Measurements from ENCODE around the gene TIGAR.

TIGAR gene

DNA sequence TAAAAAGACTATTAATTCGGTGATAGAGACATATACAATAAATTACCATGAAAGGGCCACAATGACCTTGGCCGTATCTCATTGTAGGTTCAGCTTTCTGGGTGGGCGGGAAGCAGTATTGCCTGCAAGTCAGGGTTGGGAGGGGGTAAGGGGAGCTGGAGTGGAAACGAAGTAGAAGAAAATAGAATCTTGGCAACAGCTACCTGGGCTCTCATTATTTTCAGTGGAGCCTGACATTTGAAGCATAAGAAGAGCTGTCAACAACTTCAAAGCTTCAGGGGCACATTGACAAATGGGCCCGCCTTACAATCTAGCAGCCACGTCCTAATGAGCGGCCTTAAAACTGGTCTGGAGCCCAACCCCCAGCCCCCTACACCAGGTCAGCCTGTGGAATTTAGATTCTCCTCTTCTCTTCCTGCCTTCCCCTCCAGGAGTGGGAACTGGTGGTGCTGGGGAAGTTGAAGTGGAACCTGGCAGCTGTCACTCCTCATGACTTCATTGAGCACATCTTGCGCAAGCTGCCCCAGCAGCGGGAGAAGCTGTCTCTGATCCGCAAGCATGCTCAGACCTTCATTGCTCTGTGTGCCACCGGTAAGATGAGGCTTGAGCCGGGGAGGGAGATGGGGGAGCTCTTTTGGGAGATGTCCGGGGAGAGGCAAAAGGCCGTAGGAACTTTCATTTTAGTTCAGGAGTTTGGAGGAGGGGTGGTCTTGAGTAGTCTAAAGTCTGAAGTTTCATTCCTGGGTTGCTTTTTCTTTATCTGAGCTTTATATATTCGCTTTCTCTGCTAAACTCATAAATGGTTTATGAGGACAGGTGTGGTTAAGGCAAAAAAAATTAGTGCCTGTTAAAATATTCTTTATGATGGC is 42.5 kb upstream of the TIGAR start:
- peak overlapping the region; percentile 89 for H3K4me3 Mint-ChIP-seq
- DNase-seq: no peak
- peaks cover 83% of the 10 kb centered on the region for H3K36me3 Mint-ChIP-seq
- no peaks in the 10 kb centered on the region for H3K9me3 Mint-ChIP-seq
- CTCF ChIA-PET: interaction anchor here (0.8 to 12.1 kb wide), 16 partner anchors 14 to 394 kb away, joined by 3 to 127 read pairs (median 17); no protein-coding TSS in a partner anchor
- peak overlapping the region; percentile 44 for H3K27ac Mint-ChIP-seq
- peaks cover 73% of the 10 kb centered on the region for H3K4me1 Mint-ChIP-seq
- no peaks in the 10 kb centered on the region for H3K27me3 Mint-ChIP-seq

DNA sequence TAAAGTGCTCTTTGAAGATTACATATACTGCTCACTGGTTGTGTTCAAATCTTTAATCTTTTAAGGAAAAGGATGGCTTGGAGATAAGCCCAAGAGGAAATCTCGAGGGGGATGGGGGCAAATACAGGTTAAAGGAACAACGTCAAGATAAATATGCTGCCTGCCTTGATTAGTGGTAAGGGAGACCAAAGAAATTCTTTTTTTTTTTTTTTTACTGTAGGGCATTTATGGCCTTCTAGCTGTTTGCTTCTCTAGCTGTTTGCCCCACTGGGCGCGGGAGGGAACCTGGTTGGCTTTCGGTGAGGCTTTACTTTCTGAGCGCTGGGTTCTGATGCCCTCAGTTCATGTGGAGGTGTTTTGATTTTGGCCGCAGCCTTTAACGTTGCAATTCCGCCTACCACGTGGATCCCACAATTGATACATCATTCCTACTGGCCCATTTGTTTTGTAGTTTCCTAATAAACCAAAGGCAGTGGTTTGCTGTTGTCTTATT is 41.8 kb upstream of the TIGAR start:
- no peaks in the 10 kb centered on the region for H3K9me3 Mint-ChIP-seq
- H3K36me3 Mint-ChIP-seq: peaks cover 88% of the 10 kb centered on the region
- H3K4me3 Mint-ChIP-seq: peak overlapping the region; percentile 52
- DNase-seq: no peak
- CTCF ChIA-PET: interaction anchor here (0.8 to 12.1 kb wide), 8 partner anchors 13 to 395 kb away, joined by 3 to 127 read pairs (median 56); no protein-coding TSS in a partner anchor
- peaks cover 79% of the 10 kb centered on the region for H3K4me1 Mint-ChIP-seq
- H3K27ac Mint-ChIP-seq: peak overlapping the region; percentile 44
- no peaks in the 10 kb centered on the region for H3K27me3 Mint-ChIP-seq

DNA sequence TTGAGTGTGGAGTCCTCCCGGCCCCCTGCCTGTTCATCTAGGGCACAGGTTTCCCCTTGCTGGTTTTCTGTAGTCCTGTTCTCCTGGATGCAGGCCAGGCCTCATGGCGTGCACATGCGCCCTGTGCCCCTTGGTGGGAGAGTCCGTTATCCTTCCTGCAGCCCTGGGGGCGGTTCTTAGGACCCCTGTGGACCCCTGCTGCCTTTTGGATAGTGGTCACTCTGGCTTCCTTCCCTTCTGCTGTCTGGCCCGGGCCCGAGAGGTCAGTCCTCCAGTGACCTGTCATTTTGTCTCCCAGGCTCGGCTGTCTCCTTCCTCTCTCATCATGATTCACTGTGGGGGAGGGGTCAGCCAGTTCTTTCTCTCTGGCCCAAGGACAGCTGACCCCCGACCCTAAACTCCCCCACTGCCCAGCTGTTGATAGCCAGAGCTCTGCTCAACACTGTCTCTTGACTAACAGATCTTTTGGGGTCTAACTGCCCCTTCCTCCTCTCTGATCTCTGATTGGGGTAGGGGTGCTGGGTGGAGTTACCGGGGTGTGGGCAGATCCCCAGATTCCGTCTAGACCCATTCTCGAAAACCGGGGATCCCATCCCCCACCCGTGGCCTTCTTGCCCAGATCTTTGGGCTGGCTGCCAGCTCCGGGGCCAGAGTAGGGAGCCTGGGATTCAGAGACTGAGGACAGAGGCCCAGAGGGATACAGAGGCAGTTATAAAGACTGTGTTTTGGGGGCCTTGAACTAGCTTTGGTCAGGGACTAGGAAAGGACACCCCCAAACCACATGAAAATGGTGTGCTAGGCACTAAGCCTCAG is 40.5 kb upstream of the TIGAR start:
- Mint-ChIP-seq H3K36me3 (peaks cover 89% of the 10 kb centered on the region), H3K9me3 (no peaks in the 10 kb centered on the region), H3K27ac (no peak overlapping the region), H3K4me3 (no peak overlapping the region), H3K4me1 (peaks cover 85% of the 10 kb centered on the region), H3K27me3 (no peaks in the 10 kb centered on the region)
- CTCF ChIA-PET: interaction anchor here (0.7 to 1.4 kb wide), 2 partner anchors 11 to 397 kb away, joined by 4 read pairs; no protein-coding TSS in a partner anchor
- DNase-seq: peak; percentile 12

DNA sequence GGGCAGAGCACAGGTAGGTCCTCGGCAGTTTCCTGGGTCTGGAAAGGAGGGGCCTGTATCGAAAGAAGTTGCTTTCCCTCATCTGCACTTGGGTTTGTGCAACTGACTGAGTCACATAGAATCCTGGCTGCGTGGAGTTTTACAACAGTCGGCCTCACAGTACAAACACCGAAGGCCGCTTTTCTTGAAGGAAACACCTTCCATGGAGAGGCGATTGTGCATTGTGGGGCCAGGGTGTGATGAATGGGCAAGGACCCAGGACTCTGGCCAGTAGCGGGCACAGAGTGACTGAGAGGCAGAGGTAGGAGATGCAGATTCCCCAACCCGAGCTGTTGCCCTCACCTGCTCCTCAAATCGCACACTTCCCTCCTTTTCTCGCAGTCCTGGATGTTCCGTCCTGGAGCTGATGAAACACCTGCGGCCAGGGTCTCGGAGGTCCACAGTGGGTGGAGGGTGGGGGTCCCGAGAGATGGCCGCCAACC is 39.8 kb upstream of the TIGAR start:
- H3K27ac Mint-ChIP-seq: no peak overlapping the region
- peaks cover 87% of the 10 kb centered on the region for H3K4me1 Mint-ChIP-seq

DNA sequence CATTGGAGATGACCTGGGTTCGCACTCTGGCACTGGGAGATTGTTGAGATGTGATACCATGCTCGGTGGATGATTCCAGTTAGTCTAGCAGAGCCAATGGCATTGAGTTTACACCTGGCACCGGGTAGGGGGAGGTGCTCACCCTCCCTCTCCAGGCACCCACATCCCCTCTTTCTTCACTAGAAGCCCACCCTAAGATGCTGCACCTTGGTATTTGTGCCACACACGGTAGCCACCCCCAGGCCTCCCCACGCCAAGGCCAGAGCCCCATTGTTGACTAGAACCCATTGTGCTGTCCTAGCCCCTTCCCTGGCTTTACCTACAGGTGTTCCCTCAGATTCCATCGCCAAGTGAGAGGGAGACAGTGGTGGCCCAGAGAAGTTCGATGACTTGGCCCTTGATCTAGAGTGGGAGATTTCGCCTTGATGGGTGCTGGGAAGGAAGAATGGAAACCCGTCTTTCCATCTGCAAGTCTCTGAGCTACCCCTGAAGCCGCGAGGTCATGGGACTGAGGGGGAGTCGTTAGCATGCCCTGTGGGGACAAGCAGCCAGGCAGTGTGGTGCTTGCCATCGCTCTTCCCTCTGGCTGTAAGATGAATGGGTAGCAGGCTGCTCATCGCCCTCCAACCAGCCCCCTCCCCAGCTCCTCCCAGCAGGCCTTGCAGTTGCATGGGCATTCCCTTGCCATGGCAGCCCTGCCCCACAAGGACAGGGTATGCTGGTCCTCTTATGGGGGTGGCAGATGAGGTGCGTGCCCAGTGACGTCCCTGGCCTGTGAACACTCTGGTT is 38.7 kb upstream of the TIGAR start:
- Mint-ChIP-seq H3K36me3 (peaks cover 89% of the 10 kb centered on the region), H3K4me3 (no peak overlapping the region)
- DNase-seq: no peak

More for the DNA sequence above, 39.8 kb upstream of the TIGAR start:
- CTCF ChIA-PET: interaction anchor here (0.7 to 1.4 kb wide), 2 partner anchors 12 to 398 kb away, joined by 4 read pairs; no protein-coding TSS in a partner anchor
- no peak overlapping the region for H3K4me3 Mint-ChIP-seq
- H3K9me3 Mint-ChIP-seq: no peaks in the 10 kb centered on the region
- DNase-seq: no peak
- no peaks in the 10 kb centered on the region for H3K27me3 Mint-ChIP-seq
- H3K36me3 Mint-ChIP-seq: peaks cover 89% of the 10 kb centered on the region

DNA sequence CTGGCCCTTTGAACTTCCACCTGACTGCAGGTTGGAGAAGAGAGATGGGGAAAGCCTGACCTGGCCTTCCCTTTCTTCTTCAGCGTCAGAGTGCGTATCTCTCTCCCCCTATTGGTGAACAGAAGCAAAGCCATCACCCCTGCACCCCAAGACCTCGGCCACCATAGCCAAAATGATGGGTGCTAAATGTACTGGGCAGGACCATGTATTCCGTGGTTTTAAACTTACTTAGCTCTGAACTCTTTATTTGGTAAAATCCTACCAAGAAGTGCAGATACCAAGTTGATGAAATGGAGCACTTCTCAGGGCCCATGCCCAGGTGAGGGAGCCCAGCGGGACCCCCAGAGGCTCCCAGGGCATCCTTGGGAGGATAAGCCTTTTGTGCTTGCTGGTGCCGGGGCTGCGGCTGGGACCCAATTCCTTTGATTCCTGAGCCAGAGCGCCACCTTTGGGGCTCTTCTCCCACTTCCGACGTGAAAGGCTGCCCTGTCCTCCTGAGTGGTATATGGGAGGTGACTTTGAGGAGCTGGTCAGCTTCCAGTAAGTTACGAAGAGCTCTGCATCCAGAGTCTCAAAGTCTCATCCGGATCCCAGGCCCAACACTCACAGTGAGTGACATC is 38.0 kb upstream of the TIGAR start:
- Mint-ChIP-seq H3K4me3 (no peak overlapping the region), H3K9me3 (no peaks in the 10 kb centered on the region), H3K27me3 (no peaks in the 10 kb centered on the region), H3K36me3 (peaks cover 89% of the 10 kb centered on the region), H3K4me1 (peaks cover 88% of the 10 kb centered on the region), H3K27ac (no peak overlapping the region)
- CTCF ChIA-PET: interaction anchor here (1.2 to 1.3 kb wide), 2 partner anchors 9 to 285 kb away, joined by 4 read pairs; no protein-coding TSS in a partner anchor
- no peak for DNase-seq

More for the DNA sequence above, 38.7 kb upstream of the TIGAR start:
- Mint-ChIP-seq H3K27me3 (no peaks in the 10 kb centered on the region), H3K27ac (peak overlapping the region; percentile 1), H3K9me3 (no peaks in the 10 kb centered on the region), H3K4me1 (peaks cover 87% of the 10 kb centered on the region)
- CTCF ChIA-PET: interaction anchor here (1.3 to 1.4 kb wide), 2 partner anchors 284 to 399 kb away, joined by 4 read pairs; no protein-coding TSS in a partner anchor

DNA sequence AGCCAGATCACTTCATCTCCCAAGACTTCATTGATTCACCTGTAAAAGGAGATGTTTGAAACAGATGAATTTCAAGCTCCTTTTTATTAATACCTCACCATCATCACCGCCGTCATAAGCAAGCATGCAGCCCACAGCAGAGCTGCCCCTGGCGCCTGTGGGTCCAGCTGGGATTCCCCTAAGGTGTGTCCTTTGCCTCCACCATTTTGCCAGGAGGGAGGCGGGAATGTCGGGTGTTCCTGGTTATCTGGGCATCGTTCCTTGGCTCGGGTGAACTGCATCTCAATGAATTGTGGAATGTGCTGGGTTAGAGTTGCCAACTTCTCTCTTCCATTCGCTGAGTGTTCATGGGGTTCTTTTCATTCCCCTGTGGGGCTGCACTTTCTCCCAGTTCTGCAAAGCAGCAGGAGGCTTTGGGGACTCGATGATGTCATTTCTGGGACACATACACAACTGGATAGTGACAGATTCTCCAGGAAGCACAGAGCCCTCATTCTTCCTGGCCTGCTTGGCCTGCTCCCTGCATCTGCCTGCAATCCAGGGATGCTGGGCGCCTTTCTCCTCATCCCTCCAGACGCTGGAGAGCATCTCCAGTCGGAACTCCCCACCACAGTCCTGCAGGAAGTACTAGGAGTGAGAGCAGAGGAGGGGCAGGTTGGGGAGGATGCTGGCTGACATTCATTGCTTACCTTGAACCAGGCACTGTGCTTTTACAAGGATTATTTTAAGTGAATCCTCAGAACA is 37.3 kb upstream of the TIGAR start:
- Mint-ChIP-seq H3K27me3 (no peaks in the 10 kb centered on the region), H3K27ac (no peak overlapping the region), H3K9me3 (no peaks in the 10 kb centered on the region), H3K4me1 (peaks cover 88% of the 10 kb centered on the region), H3K4me3 (no peak overlapping the region), H3K36me3 (peaks cover 89% of the 10 kb centered on the region)
- CTCF ChIA-PET: interaction anchor here (1.2 to 1.3 kb wide), 2 partner anchors 8 to 285 kb away, joined by 4 read pairs; no protein-coding TSS in a partner anchor
- no peak for DNase-seq

DNA sequence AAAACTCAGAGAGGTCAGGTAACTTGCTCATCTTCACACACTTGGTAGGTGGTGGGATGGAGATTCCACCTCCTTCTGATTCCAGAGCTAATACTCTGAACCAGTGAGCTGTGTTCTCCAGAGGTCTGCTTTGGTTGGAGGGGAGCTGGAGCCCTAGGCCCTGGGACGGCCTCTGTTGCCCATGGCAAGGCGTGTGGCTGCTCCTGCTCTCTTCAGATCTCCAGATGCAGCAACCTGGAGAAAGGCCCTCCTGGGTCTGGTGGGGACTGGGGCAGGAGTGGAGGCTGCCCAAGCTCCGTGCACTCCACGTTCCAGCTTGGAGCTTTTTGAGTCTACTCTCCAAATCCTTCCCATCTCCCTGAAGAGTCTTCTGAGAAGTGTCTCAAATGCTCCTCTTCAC is 36.7 kb upstream of the TIGAR start:
- no peak overlapping the region for H3K27ac Mint-ChIP-seq
- H3K36me3 Mint-ChIP-seq: peaks cover 89% of the 10 kb centered on the region
- H3K4me3 Mint-ChIP-seq: no peak overlapping the region
- H3K4me1 Mint-ChIP-seq: peaks cover 88% of the 10 kb centered on the region
- no peaks in the 10 kb centered on the region for H3K27me3 Mint-ChIP-seq
- CTCF ChIA-PET: no interaction called here
- DNase-seq: no peak
- no peaks in the 10 kb centered on the region for H3K9me3 Mint-ChIP-seq

DNA sequence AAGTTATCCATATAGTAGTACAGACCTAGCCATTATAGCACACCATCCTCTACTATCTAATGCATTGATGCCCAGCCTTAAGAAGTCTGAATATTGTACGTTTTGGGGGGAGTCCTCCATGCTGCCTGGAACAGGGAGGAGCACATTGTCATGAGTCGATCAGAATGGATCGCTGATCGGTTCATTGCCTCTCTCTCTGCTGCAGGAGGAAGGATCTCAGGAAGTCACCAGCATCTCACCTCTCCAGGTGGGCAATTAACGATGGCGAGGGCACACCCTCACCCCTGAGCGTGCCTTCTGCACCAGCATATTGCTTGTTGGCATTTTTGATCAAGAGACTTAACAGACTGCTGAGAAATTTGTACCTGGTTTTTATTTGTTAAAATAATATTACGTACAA is 35.9 kb upstream of the TIGAR start:
- Mint-ChIP-seq H3K9me3 (no peaks in the 10 kb centered on the region), H3K27ac (no peak overlapping the region), H3K27me3 (no peaks in the 10 kb centered on the region), H3K4me1 (peaks cover 83% of the 10 kb centered on the region), H3K36me3 (peaks cover 90% of the 10 kb centered on the region), H3K4me3 (no peak overlapping the region)
- CTCF ChIA-PET: interaction anchor here (2.5 to 4.3 kb wide), 2 partner anchors 9 to 400 kb away, joined by 9 to 19 read pairs; no protein-coding TSS in a partner anchor
- peak; percentile 15 for DNase-seq

DNA sequence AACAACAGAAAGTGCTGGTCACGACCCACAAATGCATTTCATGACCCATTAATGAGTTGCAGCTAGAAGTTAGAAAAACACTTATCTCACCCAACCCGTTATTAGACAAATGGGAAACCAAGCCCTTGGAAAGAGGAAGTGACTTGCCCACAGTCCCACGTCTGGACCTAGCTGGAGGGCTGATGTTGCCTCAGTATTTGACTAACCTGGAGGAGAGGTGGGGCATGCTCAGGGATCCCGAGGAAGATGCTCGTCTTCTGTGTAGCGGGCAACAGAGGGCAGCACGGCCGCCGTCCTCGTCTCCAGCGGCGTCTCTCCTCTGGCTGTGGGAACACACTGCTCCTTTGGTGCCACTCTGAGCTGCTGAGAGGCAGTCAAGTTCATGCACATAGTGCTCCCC is 34.8 kb upstream of the TIGAR start:
- no peak overlapping the region for H3K4me3 Mint-ChIP-seq
- CTCF ChIA-PET: interaction anchor here (2.5 to 4.3 kb wide), 2 partner anchors 10 to 401 kb away, joined by 9 to 19 read pairs; no protein-coding TSS in a partner anchor
- no peaks in the 10 kb centered on the region for H3K9me3 Mint-ChIP-seq
- no peaks in the 10 kb centered on the region for H3K27me3 Mint-ChIP-seq
- no peak overlapping the region for H3K27ac Mint-ChIP-seq
- H3K4me1 Mint-ChIP-seq: peaks cover 82% of the 10 kb centered on the region
- no peak for DNase-seq
- H3K36me3 Mint-ChIP-seq: peaks cover 89% of the 10 kb centered on the region

DNA sequence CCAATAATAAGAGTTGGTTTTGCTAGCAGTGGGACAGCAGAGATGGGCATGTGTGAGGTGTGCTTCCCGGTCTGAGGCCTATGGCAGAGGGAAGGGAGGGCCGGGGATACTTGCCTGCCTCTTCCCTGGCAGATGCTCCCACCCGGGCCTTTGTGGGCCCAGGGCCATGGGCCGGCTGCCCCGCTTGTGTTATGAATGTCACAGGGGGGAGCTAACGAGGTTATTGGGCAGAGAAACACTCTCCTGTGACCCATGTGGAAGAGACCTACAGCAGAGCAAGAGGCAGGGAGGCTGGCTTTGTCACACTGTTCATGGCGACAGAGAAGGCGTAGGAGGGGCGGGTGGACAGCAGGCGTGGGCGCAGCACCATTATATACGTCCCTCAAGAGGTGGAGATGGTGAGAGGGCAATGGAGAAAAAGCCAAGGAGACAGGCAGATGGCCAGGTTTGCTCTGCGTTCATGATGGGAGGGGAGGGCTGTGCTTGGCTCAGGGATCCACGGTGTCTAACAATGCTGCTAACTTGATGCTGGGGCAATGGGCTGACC is 34.2 kb upstream of the TIGAR start:
- Mint-ChIP-seq H3K4me1 (peaks cover 83% of the 10 kb centered on the region), H3K4me3 (no peak overlapping the region), H3K9me3 (no peaks in the 10 kb centered on the region), H3K36me3 (peaks cover 90% of the 10 kb centered on the region), H3K27me3 (no peaks in the 10 kb centered on the region), H3K27ac (peak overlapping the region; percentile 70)
- DNase-seq: no peak
- CTCF ChIA-PET: interaction anchor here (2.5 to 4.3 kb wide), 2 partner anchors 11 to 402 kb away, joined by 9 to 19 read pairs; no protein-coding TSS in a partner anchor
